ENCODE results near the gene CRYL1.

CRYL1 gene

DNA sequence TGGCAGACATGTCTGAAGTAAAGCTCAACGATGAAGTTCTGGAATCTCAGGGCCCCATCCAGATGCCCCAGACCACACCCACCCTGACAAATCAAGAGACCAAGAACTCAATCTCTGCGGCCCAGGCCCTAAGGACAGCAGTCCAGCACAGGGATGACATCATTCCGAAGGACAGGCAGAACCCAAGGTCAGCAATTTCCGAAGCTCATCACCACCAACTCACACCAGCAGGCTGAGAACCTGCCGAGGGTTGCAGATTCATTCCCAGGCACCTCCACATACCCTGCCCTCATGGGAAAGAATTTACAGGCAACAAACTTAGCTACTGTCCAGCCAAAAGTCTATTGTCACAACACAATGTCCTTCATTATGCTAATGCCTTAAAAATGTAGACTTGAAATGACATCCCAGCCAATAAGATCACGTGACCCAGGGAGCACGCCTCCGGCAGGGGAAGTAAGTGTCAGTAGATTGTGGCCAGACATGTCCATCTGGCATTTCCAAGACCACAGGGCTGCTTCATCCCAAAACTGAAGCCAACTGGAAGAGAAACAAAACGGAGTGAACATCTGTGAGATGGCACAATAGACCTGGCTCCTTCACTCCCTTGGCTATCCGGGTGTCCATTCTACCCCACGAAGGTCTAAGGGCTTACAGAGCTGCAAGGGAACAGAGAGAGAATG, 98.8 kb downstream of the CRYL1 start:
- TF ChIP-seq YY1 (IDR thresholded peaks at IDR 0.05; ENCODE audit: low read depth): no peak
- TF ChIP-seq, protein P1, sequence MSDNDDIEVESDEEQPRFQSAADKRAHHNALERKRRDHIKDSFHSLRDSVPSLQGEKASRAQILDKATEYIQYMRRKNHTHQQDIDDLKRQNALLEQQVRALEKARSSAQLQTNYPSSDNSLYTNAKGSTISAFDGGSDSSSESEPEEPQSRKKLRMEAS (IDR thresholded peaks at IDR 0.05): no peak
- no peak for TF ChIP-seq NFIC (IDR thresholded peaks at IDR 0.05)
- TF ChIP-seq TAF1 (IDR thresholded peaks at IDR 0.05; ENCODE audit: low read depth): no peak
- TF ChIP-seq EP300 (IDR thresholded peaks at IDR 0.05; ENCODE audit: borderline replicate concordance): no peak
- no peak for TF ChIP-seq FOXM1 (IDR thresholded peaks at IDR 0.05; ENCODE audit: borderline replicate concordance, low read depth)
- TF ChIP-seq, protein P2, sequence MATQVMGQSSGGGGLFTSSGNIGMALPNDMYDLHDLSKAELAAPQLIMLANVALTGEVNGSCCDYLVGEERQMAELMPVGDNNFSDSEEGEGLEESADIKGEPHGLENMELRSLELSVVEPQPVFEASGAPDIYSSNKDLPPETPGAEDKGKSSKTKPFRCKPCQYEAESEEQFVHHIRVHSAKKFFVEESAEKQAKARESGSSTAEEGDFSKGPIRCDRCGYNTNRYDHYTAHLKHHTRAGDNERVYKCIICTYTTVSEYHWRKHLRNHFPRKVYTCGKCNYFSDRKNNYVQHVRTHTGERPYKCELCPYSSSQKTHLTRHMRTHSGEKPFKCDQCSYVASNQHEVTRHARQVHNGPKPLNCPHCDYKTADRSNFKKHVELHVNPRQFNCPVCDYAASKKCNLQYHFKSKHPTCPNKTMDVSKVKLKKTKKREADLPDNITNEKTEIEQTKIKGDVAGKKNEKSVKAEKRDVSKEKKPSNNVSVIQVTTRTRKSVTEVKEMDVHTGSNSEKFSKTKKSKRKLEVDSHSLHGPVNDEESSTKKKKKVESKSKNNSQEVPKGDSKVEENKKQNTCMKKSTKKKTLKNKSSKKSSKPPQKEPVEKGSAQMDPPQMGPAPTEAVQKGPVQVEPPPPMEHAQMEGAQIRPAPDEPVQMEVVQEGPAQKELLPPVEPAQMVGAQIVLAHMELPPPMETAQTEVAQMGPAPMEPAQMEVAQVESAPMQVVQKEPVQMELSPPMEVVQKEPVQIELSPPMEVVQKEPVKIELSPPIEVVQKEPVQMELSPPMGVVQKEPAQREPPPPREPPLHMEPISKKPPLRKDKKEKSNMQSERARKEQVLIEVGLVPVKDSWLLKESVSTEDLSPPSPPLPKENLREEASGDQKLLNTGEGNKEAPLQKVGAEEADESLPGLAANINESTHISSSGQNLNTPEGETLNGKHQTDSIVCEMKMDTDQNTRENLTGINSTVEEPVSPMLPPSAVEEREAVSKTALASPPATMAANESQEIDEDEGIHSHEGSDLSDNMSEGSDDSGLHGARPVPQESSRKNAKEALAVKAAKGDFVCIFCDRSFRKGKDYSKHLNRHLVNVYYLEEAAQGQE (IDR thresholded peaks at IDR 0.05; ENCODE audit: low read depth): no peak
- no peak for TF ChIP-seq TEAD4 (IDR thresholded peaks at IDR 0.05)
- TF ChIP-seq EGR1 (IDR thresholded peaks at IDR 0.05): no peak
- no peak for TF ChIP-seq ZBTB7A (IDR thresholded peaks at IDR 0.05; ENCODE audit: low read depth)
- TF ChIP-seq CREB1 (IDR thresholded peaks at IDR 0.05; ENCODE audit: low read depth): no peak
- TF ChIP-seq CEBPB (IDR thresholded peaks at IDR 0.05): no peak
- no peak for TF ChIP-seq RAD21 (IDR thresholded peaks at IDR 0.05; ENCODE audit: low read depth)

DNA sequence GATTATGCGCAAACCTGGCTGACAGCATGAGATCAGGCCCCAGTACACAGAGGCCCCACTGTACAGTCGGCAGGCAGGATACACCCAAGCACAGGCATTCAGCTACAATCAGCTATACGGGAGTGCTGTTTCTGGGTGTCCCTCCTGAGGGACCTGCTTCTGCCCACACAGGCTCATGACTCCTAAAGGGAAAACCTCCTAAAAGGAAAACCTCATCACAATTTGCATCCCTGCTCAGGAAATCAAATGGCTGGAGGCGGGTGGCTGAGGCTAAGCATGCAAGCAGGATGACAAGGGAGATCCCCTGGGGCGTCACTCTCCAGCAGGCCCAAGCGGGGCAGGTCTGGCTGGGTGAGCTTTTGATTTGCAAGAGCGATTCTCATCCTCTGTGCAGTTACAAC, 99.8 kb downstream of the CRYL1 start:
- no peak for TF ChIP-seq EP300 (IDR thresholded peaks at IDR 0.05; ENCODE audit: borderline replicate concordance)
- TF ChIP-seq, protein P1 (IDR thresholded peaks at IDR 0.05): no peak
- TF ChIP-seq TAF1 (IDR thresholded peaks at IDR 0.05; ENCODE audit: low read depth): no peak
- no peak for TF ChIP-seq YY1 (IDR thresholded peaks at IDR 0.05; ENCODE audit: low read depth)
- TF ChIP-seq, protein P3, sequence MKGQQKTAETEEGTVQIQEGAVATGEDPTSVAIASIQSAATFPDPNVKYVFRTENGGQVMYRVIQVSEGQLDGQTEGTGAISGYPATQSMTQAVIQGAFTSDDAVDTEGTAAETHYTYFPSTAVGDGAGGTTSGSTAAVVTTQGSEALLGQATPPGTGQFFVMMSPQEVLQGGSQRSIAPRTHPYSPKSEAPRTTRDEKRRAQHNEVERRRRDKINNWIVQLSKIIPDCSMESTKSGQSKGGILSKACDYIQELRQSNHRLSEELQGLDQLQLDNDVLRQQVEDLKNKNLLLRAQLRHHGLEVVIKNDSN (IDR thresholded peaks at IDR 0.05): no peak
- TF ChIP-seq CREB1 (IDR thresholded peaks at IDR 0.05; ENCODE audit: low read depth): no peak
- no peak for TF ChIP-seq CEBPB (IDR thresholded peaks at IDR 0.05)
- TF ChIP-seq EGR1 (IDR thresholded peaks at IDR 0.05): no peak
- TF ChIP-seq TEAD4 (IDR thresholded peaks at IDR 0.05): no peak
- no peak for TF ChIP-seq TCF12 (IDR thresholded peaks at IDR 0.05; ENCODE audit: low read depth)
- TF ChIP-seq ZBTB7A (IDR thresholded peaks at IDR 0.05; ENCODE audit: low read depth): no peak
- TF ChIP-seq NFIC (IDR thresholded peaks at IDR 0.05): no peak
- TF ChIP-seq RAD21 (IDR thresholded peaks at IDR 0.05; ENCODE audit: low read depth): no peak
- TF ChIP-seq, protein P2 (IDR thresholded peaks at IDR 0.05; ENCODE audit: low read depth): no peak
- no peak for TF ChIP-seq FOXM1 (IDR thresholded peaks at IDR 0.05; ENCODE audit: borderline replicate concordance, low read depth)

DNA sequence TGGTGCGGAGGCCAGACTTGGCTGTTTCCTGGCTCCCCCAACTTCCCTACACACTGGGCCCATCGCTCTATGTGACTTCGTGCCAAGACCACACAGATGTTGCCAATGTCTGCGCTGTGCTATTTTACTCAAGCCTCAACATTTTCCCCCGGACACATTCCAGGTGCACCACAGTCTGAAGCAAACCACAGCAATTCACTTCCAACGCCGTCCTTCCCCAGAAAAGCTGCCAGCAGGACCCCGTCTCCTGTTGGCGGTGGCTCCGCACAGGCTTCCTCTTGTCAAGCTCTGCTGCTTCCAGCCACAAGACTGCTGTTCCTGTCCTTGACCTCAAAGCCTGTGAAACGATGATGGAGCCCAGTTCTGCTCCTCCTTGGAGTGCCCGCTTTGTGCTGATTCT, 100.7 kb downstream of the CRYL1 start:
- TF ChIP-seq YY1 (IDR thresholded peaks at IDR 0.05; ENCODE audit: low read depth) (no peak), TCF12 (IDR thresholded peaks at IDR 0.05; ENCODE audit: low read depth) (no peak), NFIC (IDR thresholded peaks at IDR 0.05) (no peak), EP300 (IDR thresholded peaks at IDR 0.05; ENCODE audit: borderline replicate concordance) (no peak), CEBPB (IDR thresholded peaks at IDR 0.05) (no peak), FOXM1 (IDR thresholded peaks at IDR 0.05; ENCODE audit: borderline replicate concordance, low read depth) (no peak), TAF1 (IDR thresholded peaks at IDR 0.05; ENCODE audit: low read depth) (no peak), ZBTB7A (IDR thresholded peaks at IDR 0.05; ENCODE audit: low read depth) (no peak), TEAD4 (IDR thresholded peaks at IDR 0.05) (no peak), RAD21 (IDR thresholded peaks at IDR 0.05; ENCODE audit: low read depth) (no peak), CREB1 (IDR thresholded peaks at IDR 0.05; ENCODE audit: low read depth) (no peak)
- TF ChIP-seq, protein P2 (IDR thresholded peaks at IDR 0.05; ENCODE audit: low read depth): no peak
- TF ChIP-seq, protein P1 (IDR thresholded peaks at IDR 0.05): no peak

DNA sequence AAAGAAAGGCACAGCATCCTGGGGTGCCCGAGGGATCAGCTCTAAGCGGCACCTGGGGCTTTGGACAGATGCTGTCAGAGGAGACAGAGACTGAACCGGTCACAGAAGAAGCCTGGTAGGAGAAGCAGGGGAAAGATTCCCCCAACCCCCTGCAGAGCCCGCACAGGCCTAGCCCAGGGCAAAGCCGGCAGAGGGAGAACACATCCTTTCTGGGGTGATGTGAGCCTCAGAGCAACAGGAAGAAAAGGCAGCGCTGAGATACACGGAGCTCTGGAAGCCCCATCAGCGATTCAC, 101.2 kb downstream of the CRYL1 start:
- TF ChIP-seq CREB1 (IDR thresholded peaks at IDR 0.05; ENCODE audit: low read depth): no peak
- no peak for TF ChIP-seq NFIC (IDR thresholded peaks at IDR 0.05)
- no peak for TF ChIP-seq RAD21 (IDR thresholded peaks at IDR 0.05; ENCODE audit: low read depth)
- TF ChIP-seq TCF12 (IDR thresholded peaks at IDR 0.05; ENCODE audit: low read depth): no peak
- TF ChIP-seq EGR1 (IDR thresholded peaks at IDR 0.05): no peak
- TF ChIP-seq, protein P2 (IDR thresholded peaks at IDR 0.05; ENCODE audit: low read depth): no peak
- TF ChIP-seq, protein P3 (IDR thresholded peaks at IDR 0.05): no peak
- no peak for TF ChIP-seq EP300 (IDR thresholded peaks at IDR 0.05; ENCODE audit: borderline replicate concordance)
- TF ChIP-seq ZBTB7A (IDR thresholded peaks at IDR 0.05; ENCODE audit: low read depth): no peak
- TF ChIP-seq TEAD4 (IDR thresholded peaks at IDR 0.05): no peak
- TF ChIP-seq, protein P1 (IDR thresholded peaks at IDR 0.05): no peak
- no peak for TF ChIP-seq CEBPB (IDR thresholded peaks at IDR 0.05)
- no peak for TF ChIP-seq FOXM1 (IDR thresholded peaks at IDR 0.05; ENCODE audit: borderline replicate concordance, low read depth)
- no peak for TF ChIP-seq TAF1 (IDR thresholded peaks at IDR 0.05; ENCODE audit: low read depth)
- TF ChIP-seq YY1 (IDR thresholded peaks at IDR 0.05; ENCODE audit: low read depth): no peak
